ENCODE data around the gene AGXT2. TPM values are rescaled to one million over a fixed set of nuclear protein-coding genes. Genes with fewer than 3 reads are reported as not detected.

AGXT2 gene
- 2.2 TPM for total RNA-seq (ENCODE audit: insufficient read depth, low replicate concordance)

GRCh38 chr5:35047785-35048404 is at the start of gene AGXT2:
Gene AGXT2 (minus strand): TSS chr5:35047949. CDS start chr5:35047892, 57 bp downstream.
- no peak for DNase-seq (ENCODE audit: low spot score)

GRCh38 chr5:35096932-35097331 is 49.2 kb upstream of the AGXT2 start:
- DNase-seq (ENCODE audit: low spot score): no peak

- DNase-seq (ENCODE audit: low spot score): peak; percentile 46
Observed at GRCh38 chr5:35096216-35096615, 48.5 kb upstream of the AGXT2 start.

GRCh38 chr5:35095366-35095765 is 47.6 kb upstream of the AGXT2 start:
- DNase-seq (ENCODE audit: low spot score): no peak

GRCh38 chr5:35094948-35095347 is 47.2 kb upstream of the AGXT2 start:
- DNase-seq (ENCODE audit: low spot score): peak; percentile 83

GRCh38 chr5:35092703-35093102 is 45.0 kb upstream of the AGXT2 start:
- DNase-seq (ENCODE audit: low spot score): no peak

GRCh38 chr5:35091704-35092103 is 44.0 kb upstream of the AGXT2 start:
- DNase-seq (ENCODE audit: low spot score): peak; percentile 81

GRCh38 chr5:35089334-35090314 is 41.9 kb upstream of the AGXT2 start:
- DNase-seq (ENCODE audit: low spot score): peak; percentile 67

- no peak for DNase-seq (ENCODE audit: low spot score)
Observed at GRCh38 chr5:35087991-35088390, 40.2 kb upstream of the AGXT2 start.

- no peak for DNase-seq (ENCODE audit: low spot score)
Observed at GRCh38 chr5:35083150-35083549, 35.4 kb upstream of the AGXT2 start.

GRCh38 chr5:35082530-35082929 is 34.8 kb upstream of the AGXT2 start:
- DNase-seq (ENCODE audit: low spot score): no peak

- DNase-seq (ENCODE audit: low spot score): no peak
Observed at GRCh38 chr5:35081134-35081533, 33.4 kb upstream of the AGXT2 start.

- DNase-seq (ENCODE audit: low spot score): no peak
Observed at GRCh38 chr5:35073160-35073559, 25.4 kb upstream of the AGXT2 start.

GRCh38 chr5:35069188-35069587 is 21.4 kb upstream of the AGXT2 start:
- DNase-seq (ENCODE audit: low spot score): no peak

GRCh38 chr5:35067985-35068384 is 20.2 kb upstream of the AGXT2 start:
- DNase-seq (ENCODE audit: low spot score): no peak

GRCh38 chr5:35066260-35066795 is 18.6 kb upstream of the AGXT2 start:
- no peak for DNase-seq (ENCODE audit: low spot score)

- DNase-seq (ENCODE audit: low spot score): peak; percentile 69
Observed at GRCh38 chr5:35063414-35063813, 15.7 kb upstream of the AGXT2 start.

GRCh38 chr5:35061211-35061770 is 13.5 kb upstream of the AGXT2 start:
- DNase-seq (ENCODE audit: low spot score): peak; percentile 95

GRCh38 chr5:35060236-35060635 is 12.5 kb upstream of the AGXT2 start:
- DNase-seq (ENCODE audit: low spot score): no peak

GRCh38 chr5:35059251-35059650 is 11.5 kb upstream of the AGXT2 start:
- peak; percentile 80 for DNase-seq (ENCODE audit: low spot score)

- DNase-seq (ENCODE audit: low spot score): no peak
Observed at GRCh38 chr5:35058374-35058788, 10.6 kb upstream of the AGXT2 start.

- DNase-seq (ENCODE audit: low spot score): peak; percentile 71
Observed at GRCh38 chr5:35056686-35057085, 8.9 kb upstream of the AGXT2 start.

Data from umbilical cord (tissue), 2 donors.